ENCODE data around the gene CLCN5. TPM values are rescaled to one million over a fixed set of nuclear protein-coding genes. Genes with fewer than 3 reads are reported as not detected.

The CLCN5 gene
- total and polyA plus RNA-seq, 5 donors from 2014 or later, result 0.05 to 1.3 (median 0.76) TPM

DNA sequence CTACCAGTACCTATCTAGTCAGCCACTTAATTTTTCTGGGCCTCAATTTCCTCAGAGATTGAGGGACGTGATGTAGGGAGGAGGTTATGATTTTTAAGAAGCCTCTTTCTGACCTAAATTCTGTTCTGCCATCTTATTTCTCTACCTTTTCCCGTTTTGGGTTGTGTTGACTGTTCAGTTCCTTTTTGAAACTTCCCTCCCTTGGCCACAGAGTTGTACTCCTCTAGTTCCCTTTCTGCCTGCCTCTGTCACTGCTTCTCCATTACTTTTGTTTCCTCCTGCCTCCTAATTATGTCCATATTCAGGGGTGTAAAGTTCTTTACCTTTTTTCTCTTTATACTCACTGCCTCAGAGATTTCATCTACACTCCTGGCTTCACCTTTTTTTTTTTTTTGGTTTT is 25.4 kb downstream of the CLCN5 start:
- no peak overlapping the region for H3K4me3 ChIP-seq (ENCODE audit: low read depth, low read length)
- H3K27me3 ChIP-seq (ENCODE audit: control insufficient read depth, insufficient read depth, low read length), result no peaks in the 10 kb centered on the region
- H3K27me3 Mint-ChIP-seq, result no peaks in the 10 kb centered on the region
- H3K27ac ChIP-seq (ENCODE audit: insufficient read depth, low read length, poor library complexity, severe bottlenecking), result no peak overlapping the region
- no peaks in the 10 kb centered on the region for H3K9me3 ChIP-seq (ENCODE audit: control insufficient read depth in 2 of 2, low read length in 2 of 2)
- no peaks in the 10 kb centered on the region for H3K4me1 Mint-ChIP-seq
- peaks cover 0 to 2% (median 0%) of the 10 kb centered on the region in 7 donors for H3K9me3 Mint-ChIP-seq
- H3K27ac Mint-ChIP-seq, result no peak overlapping the region
- no peaks in the 10 kb centered on the region for H3K36me3 ChIP-seq (ENCODE audit: control insufficient read depth, insufficient read depth, low read length)
- no peaks in the 10 kb centered on the region for H3K36me3 Mint-ChIP-seq
- ATAC-seq (ENCODE audit: low read depth in 2 of 2) (no peak), DNase-seq (no peak)
- no peaks in the 10 kb centered on the region for H3K4me1 ChIP-seq (ENCODE audit: control insufficient read depth, insufficient read depth, low read length, poor library complexity, severe bottlenecking)
- no peak overlapping the region for H3K4me3 Mint-ChIP-seq

DNA sequence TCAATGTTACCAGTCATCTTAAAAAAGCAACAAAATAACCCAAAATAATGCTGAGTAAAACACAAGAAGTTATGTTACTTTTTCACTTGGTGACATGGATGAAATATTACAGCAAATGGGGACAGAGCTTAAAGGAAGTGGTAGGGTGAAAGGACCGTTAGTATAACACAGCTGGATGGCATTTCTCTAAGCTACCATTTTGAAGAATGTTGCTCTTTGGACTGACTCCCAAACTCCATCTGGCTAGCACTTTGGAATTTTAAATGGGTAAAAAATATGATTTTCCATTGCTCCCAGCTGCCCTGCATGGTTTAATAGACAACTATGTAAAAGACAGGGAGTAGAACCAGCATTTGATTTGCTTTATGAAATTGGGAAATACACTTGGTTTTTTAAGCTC is 27.6 kb downstream of the CLCN5 start:
- Mint-ChIP-seq H3K4me1 (no peaks in the 10 kb centered on the region), H3K9me3 (peaks cover 0 to 2% (median 0%) of the 10 kb centered on the region in 7 donors)

DNA sequence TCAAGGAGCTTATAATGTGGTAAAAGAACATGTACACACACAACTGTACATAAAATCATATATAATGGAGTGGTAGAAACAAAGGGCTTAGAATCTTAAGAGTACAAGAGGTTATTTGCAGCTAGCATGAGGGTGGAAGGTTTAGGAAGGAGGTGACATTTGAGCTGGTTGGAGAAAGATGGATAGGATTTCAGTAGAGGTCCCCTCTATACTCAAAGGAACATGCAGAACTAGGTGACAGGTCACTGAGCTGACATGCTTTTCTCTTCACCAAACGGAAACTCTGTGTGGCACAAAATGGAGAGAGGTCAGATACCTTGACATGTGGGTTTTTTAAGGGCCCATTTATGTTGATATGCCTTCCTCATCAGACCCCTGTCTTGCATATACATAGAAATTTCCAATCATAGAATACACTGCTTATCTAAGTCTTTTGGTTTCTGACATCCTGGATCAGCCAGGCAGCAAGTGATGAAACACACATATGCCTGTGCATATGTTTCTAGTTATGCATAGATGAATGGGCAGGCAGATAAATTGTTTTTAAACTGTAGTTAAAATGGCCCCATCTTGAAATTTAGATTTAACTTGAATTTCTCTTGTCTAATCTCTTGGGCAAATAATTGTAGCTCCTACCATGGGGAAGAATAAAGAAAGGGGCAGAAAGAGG is 29.3 kb downstream of the CLCN5 start:
- peaks cover 0 to 2% (median 0%) of the 10 kb centered on the region in 7 donors for H3K9me3 Mint-ChIP-seq
- no peaks in the 10 kb centered on the region for H3K9me3 ChIP-seq (ENCODE audit: control insufficient read depth in 2 of 2, low read length in 2 of 2)
- H3K36me3 Mint-ChIP-seq, result no peaks in the 10 kb centered on the region
- no peaks in the 10 kb centered on the region for H3K4me1 ChIP-seq (ENCODE audit: control insufficient read depth, insufficient read depth, low read length, poor library complexity, severe bottlenecking)
- H3K4me3 ChIP-seq (ENCODE audit: low read depth, low read length), result no peak overlapping the region
- no peaks in the 10 kb centered on the region for H3K4me1 Mint-ChIP-seq
- ATAC-seq (ENCODE audit: low read depth in 2 of 2) (no peak), DNase-seq (no peak)
- no peak overlapping the region for H3K27ac ChIP-seq (ENCODE audit: insufficient read depth, low read length, poor library complexity, severe bottlenecking)
- H3K36me3 ChIP-seq (ENCODE audit: control insufficient read depth, insufficient read depth, low read length), result no peaks in the 10 kb centered on the region
- H3K27me3 ChIP-seq (ENCODE audit: control insufficient read depth, insufficient read depth, low read length), result no peaks in the 10 kb centered on the region
- H3K27ac Mint-ChIP-seq, result no peak overlapping the region
- H3K27me3 Mint-ChIP-seq, result no peaks in the 10 kb centered on the region
- H3K4me3 Mint-ChIP-seq, result no peak overlapping the region

More for the DNA sequence above, 27.6 kb downstream of the CLCN5 start:
- Histone ChIP-seq H3K36me3 (ENCODE audit: control insufficient read depth, insufficient read depth, low read length) (no peaks in the 10 kb centered on the region), H3K27me3 (ENCODE audit: control insufficient read depth, insufficient read depth, low read length) (no peaks in the 10 kb centered on the region), H3K4me3 (ENCODE audit: low read depth, low read length) (no peak overlapping the region), H3K4me1 (ENCODE audit: control insufficient read depth, insufficient read depth, low read length, poor library complexity, severe bottlenecking) (no peaks in the 10 kb centered on the region), H3K9me3 (ENCODE audit: control insufficient read depth in 2 of 2, low read length in 2 of 2) (no peaks in the 10 kb centered on the region), H3K27ac (ENCODE audit: insufficient read depth, low read length, poor library complexity, severe bottlenecking) (no peak overlapping the region)
- H3K36me3 Mint-ChIP-seq, result no peaks in the 10 kb centered on the region
- H3K4me3 Mint-ChIP-seq, result no peak overlapping the region
- H3K27me3 Mint-ChIP-seq, result no peaks in the 10 kb centered on the region
- ATAC-seq (ENCODE audit: low read depth in 2 of 2) (no peak), DNase-seq (no peak)
- no peak overlapping the region for H3K27ac Mint-ChIP-seq

DNA sequence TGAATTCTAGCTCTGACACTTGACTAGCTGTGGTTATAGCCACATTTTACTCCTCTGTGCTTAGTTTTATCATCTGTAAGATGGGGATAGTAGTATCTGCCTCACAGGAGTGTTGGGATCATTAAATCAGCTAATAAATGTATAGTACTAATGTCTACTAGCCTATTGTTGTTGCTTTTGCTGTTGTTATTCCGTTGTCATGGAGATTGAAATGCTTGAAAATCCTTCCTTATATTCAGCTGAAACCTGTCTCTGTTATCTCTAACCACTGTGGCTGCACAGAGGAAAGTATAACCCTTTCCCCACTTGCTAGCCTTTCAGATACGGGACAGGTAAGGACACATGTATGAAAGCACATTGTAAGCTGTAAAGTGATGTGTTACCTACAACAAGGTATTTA is 33.9 kb downstream of the CLCN5 start:
- H3K27me3 Mint-ChIP-seq, result no peaks in the 10 kb centered on the region
- Histone ChIP-seq H3K27me3 (ENCODE audit: control insufficient read depth, insufficient read depth, low read length) (no peaks in the 10 kb centered on the region), H3K9me3 (ENCODE audit: control insufficient read depth in 2 of 2, low read length in 2 of 2) (no peaks in the 10 kb centered on the region), H3K4me1 (ENCODE audit: control insufficient read depth, insufficient read depth, low read length, poor library complexity, severe bottlenecking) (no peaks in the 10 kb centered on the region), H3K4me3 (ENCODE audit: low read depth, low read length) (no peak overlapping the region), H3K27ac (ENCODE audit: insufficient read depth, low read length, poor library complexity, severe bottlenecking) (no peak overlapping the region), H3K36me3 (ENCODE audit: control insufficient read depth, insufficient read depth, low read length) (no peaks in the 10 kb centered on the region)
- no peak overlapping the region for H3K27ac Mint-ChIP-seq
- H3K4me1 Mint-ChIP-seq, result no peaks in the 10 kb centered on the region
- ATAC-seq (ENCODE audit: low read depth in 2 of 2) (no peak), DNase-seq (no peak)
- H3K9me3 Mint-ChIP-seq, result no peaks in the 10 kb centered on the region
- no peaks in the 10 kb centered on the region for H3K36me3 Mint-ChIP-seq
- no peak overlapping the region for H3K4me3 Mint-ChIP-seq

DNA sequence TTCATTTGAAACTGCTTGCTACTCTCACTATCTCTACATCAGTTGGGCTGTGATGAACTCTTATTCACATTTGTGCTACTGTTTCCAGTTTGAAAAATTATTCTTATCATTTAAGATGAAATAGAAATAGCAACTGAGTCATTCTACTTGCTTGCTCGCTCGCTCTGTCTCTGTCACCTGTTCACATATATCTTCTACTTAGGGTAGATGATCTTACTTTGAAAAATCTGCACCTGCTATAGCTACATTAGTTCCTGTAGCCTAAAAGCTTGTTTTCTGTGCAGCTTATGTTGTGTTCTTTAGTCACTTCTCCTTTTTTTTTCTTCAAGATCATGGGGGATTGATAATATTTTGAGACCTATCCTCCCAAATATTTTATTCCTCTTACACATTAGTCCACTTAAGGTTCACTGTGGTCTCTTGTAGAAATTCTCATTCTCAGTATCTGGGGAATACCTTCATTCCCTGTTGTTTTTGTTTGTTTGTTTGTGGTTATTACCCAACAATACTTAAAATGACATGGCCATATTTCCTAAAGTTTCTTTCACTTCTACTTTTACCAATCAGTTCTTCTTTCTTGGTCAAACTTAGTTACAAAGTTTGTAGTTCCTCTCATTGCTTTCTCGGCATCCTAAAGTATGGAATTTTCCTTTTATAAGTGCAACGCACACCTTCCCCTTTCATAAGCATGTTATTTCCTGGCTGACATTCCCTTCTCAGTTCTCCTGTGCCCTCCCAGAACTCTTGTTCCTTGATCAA is 36.5 kb downstream of the CLCN5 start:
- Histone ChIP-seq H3K4me1 (ENCODE audit: control insufficient read depth, insufficient read depth, low read length, poor library complexity, severe bottlenecking) (no peaks in the 10 kb centered on the region), H3K9me3 (ENCODE audit: control insufficient read depth in 2 of 2, low read length in 2 of 2) (no peaks in the 10 kb centered on the region), H3K27ac (ENCODE audit: insufficient read depth, low read length, poor library complexity, severe bottlenecking) (no peak overlapping the region), H3K4me3 (ENCODE audit: low read depth, low read length) (no peak overlapping the region), H3K27me3 (ENCODE audit: control insufficient read depth, insufficient read depth, low read length) (no peaks in the 10 kb centered on the region), H3K36me3 (ENCODE audit: control insufficient read depth, insufficient read depth, low read length) (no peaks in the 10 kb centered on the region)
- H3K4me1 Mint-ChIP-seq, result no peaks in the 10 kb centered on the region
- H3K27me3 Mint-ChIP-seq, result no peaks in the 10 kb centered on the region
- H3K36me3 Mint-ChIP-seq, result no peaks in the 10 kb centered on the region
- H3K27ac Mint-ChIP-seq, result no peak overlapping the region
- no peak for ATAC-seq (ENCODE audit: low read depth in 2 of 2)
- H3K9me3 Mint-ChIP-seq, result no peaks in the 10 kb centered on the region
- no peak overlapping the region for H3K4me3 Mint-ChIP-seq
- DNase-seq, result no peak

DNA sequence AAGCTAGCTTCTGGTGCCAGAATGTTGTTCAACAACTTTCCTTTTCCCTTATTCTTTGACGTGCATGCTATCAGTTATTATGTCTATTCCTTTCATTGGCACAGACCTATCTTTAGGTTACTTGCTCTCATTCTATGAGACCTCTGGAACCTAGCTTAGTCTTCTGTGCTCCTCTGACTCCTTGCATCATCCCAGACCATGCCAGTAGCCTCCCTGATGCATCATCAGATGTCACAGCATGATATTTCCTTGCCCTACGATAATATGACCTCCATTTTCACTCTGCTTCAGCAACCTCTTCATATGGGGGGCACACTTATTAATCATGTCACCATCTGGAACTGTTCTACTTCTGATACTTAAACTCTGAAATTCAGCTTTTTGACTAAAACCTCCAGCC is 37.2 kb downstream of the CLCN5 start:
- Mint-ChIP-seq H3K27me3 (no peaks in the 10 kb centered on the region), H3K36me3 (no peaks in the 10 kb centered on the region), H3K27ac (no peak overlapping the region), H3K4me1 (no peaks in the 10 kb centered on the region), H3K4me3 (no peak overlapping the region), H3K9me3 (no peaks in the 10 kb centered on the region)
- no peaks in the 10 kb centered on the region for H3K27me3 ChIP-seq (ENCODE audit: control insufficient read depth, insufficient read depth, low read length)
- no peaks in the 10 kb centered on the region for H3K4me1 ChIP-seq (ENCODE audit: control insufficient read depth, insufficient read depth, low read length, poor library complexity, severe bottlenecking)
- H3K27ac ChIP-seq (ENCODE audit: insufficient read depth, low read length, poor library complexity, severe bottlenecking), result no peak overlapping the region
- no peaks in the 10 kb centered on the region for H3K9me3 ChIP-seq (ENCODE audit: control insufficient read depth in 2 of 2, low read length in 2 of 2)
- no peaks in the 10 kb centered on the region for H3K36me3 ChIP-seq (ENCODE audit: control insufficient read depth, insufficient read depth, low read length)
- ATAC-seq (ENCODE audit: low read depth in 2 of 2) (no peak), DNase-seq (no peak)
- H3K4me3 ChIP-seq (ENCODE audit: low read depth, low read length), result no peak overlapping the region

DNA sequence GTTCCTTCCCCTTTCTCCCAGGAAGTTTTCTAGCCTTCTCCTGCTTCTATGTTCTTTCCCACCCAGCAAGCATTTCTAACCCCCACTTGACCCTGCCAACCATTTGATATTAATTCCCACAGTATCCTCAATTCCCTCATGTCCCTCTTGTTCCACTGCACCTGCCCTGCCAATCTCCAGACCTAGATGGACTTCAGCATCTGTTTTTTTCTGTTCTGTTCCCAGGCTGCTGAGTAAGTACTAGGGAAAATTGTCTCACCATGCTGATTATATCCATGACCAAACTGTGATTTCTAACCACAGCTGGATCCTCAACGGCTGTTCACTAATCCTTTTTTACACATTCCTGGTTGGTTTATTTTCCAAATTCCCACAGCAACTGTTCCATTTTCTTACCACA is 37.7 kb downstream of the CLCN5 start:
- Histone ChIP-seq H3K36me3 (ENCODE audit: control insufficient read depth, insufficient read depth, low read length) (no peaks in the 10 kb centered on the region), H3K4me3 (ENCODE audit: low read depth, low read length) (no peak overlapping the region), H3K4me1 (ENCODE audit: control insufficient read depth, insufficient read depth, low read length, poor library complexity, severe bottlenecking) (no peaks in the 10 kb centered on the region), H3K27me3 (ENCODE audit: control insufficient read depth, insufficient read depth, low read length) (no peaks in the 10 kb centered on the region), H3K27ac (ENCODE audit: insufficient read depth, low read length, poor library complexity, severe bottlenecking) (no peak overlapping the region), H3K9me3 (ENCODE audit: control insufficient read depth in 2 of 2, low read length in 2 of 2) (no peaks in the 10 kb centered on the region)
- DNase-seq (no peak), ATAC-seq (ENCODE audit: low read depth in 2 of 2) (no peak)
- H3K4me1 Mint-ChIP-seq, result no peaks in the 10 kb centered on the region
- H3K9me3 Mint-ChIP-seq, result no peaks in the 10 kb centered on the region
- H3K4me3 Mint-ChIP-seq, result no peak overlapping the region
- H3K27ac Mint-ChIP-seq, result no peak overlapping the region
- H3K27me3 Mint-ChIP-seq, result no peaks in the 10 kb centered on the region
- no peaks in the 10 kb centered on the region for H3K36me3 Mint-ChIP-seq

DNA sequence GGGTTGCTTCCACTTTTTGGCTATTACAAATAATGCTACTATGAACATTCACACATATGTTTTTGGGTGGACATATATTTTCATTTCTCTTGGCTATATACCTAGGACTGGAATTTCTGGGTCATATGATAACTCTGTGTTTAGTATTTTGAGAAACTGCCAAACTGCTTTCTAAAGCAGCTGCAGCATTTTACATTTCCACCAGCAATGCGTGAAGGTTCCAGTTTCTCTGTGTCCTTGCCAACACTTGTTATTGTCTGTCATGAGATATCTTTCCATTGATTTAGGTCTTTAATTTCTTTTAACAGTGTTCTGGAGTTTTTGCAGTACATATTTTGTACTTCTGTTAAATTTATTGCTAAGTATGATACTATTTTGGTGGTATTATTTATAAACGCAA is 48.3 kb downstream of the CLCN5 start:
- Histone ChIP-seq H3K27me3 (ENCODE audit: control insufficient read depth, insufficient read depth, low read length) (no peaks in the 10 kb centered on the region), H3K4me1 (ENCODE audit: control insufficient read depth, insufficient read depth, low read length, poor library complexity, severe bottlenecking) (no peaks in the 10 kb centered on the region), H3K27ac (ENCODE audit: insufficient read depth, low read length, poor library complexity, severe bottlenecking) (no peak overlapping the region), H3K4me3 (ENCODE audit: low read depth, low read length) (no peak overlapping the region), H3K36me3 (ENCODE audit: control insufficient read depth, insufficient read depth, low read length) (no peaks in the 10 kb centered on the region), H3K9me3 (ENCODE audit: control insufficient read depth in 2 of 2, low read length in 2 of 2) (no peaks in the 10 kb centered on the region)
- no peak for ATAC-seq (ENCODE audit: low read depth in 2 of 2)
- Mint-ChIP-seq H3K9me3 (peaks cover 0 to 1% (median 0%) of the 10 kb centered on the region in 7 donors), H3K27me3 (no peaks in the 10 kb centered on the region), H3K4me3 (no peak overlapping the region), H3K27ac (no peak overlapping the region), H3K36me3 (no peaks in the 10 kb centered on the region), H3K4me1 (no peaks in the 10 kb centered on the region)
- no peak for DNase-seq

All from CD4-positive, CD25-positive, alpha-beta regulatory T cell (primary cell).